HG02763 (cell line): ENCODE results near the gene RNASEH1.

Experiments
- ATAC-seq: cut with Tn5 transposase; IDR thresholded peaks from one replicate; pipeline ENCODE4 v1.9.1; 2021; ENCODE audit warnings: mild to moderate bottlenecking, moderate library complexity; ENCODE audit not compliant: unreplicated experiment

Gene RNASEH1, protein sequence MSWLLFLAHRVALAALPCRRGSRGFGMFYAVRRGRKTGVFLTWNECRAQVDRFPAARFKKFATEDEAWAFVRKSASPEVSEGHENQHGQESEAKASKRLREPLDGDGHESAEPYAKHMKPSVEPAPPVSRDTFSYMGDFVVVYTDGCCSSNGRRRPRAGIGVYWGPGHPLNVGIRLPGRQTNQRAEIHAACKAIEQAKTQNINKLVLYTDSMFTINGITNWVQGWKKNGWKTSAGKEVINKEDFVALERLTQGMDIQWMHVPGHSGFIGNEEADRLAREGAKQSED

DNA sequence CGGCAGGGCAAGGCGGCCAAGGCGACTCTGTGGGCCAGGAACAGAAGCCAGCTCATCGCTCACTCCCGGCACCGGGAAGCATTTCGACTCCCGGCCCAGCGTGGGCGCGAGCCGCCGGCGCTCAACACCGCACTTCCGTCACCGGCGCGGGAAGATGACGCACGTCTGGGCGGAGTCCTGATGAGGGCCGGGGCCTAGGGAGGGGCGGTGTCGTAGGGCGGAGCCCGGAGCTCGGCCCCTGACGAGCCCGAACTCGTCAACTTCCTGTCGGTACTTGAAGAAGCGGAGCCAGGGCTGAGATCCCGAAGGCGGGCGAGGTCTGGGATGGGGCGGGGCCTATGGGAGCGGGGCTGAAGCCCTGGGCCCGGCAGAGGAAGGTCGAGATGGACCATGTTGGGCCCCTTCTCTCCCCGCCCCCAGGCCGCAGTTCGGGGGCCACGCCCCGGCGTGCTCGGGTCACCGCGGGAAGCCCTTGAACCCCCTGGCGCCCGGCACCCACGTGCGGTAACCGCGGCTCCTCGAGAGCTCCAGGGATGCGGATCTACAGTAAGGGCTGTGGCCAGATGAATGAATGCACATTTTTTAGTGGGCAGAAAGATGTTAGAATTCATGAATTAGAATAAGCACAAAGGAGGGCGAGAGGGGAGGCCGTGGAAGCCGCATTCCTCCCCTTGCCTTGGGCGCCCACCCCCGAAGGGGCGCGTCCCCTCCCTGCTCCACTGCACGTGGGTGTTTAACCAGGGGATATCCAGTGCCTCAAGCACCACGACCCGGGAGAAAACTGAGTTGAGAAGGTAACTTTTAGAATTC, at the start of gene RNASEH1:
Gene RNASEH1, minus strand, starts transcription at position 129 of the 810 bp plus-strand sequence. Its CDS starts 73 bp downstream, at position 56.
- ATAC-seq: peak; percentile 95

GRCh38 chr2:3606370-3607201, 48.5 kb upstream of the RNASEH1 start:
- ATAC-seq: no peak

DNA sequence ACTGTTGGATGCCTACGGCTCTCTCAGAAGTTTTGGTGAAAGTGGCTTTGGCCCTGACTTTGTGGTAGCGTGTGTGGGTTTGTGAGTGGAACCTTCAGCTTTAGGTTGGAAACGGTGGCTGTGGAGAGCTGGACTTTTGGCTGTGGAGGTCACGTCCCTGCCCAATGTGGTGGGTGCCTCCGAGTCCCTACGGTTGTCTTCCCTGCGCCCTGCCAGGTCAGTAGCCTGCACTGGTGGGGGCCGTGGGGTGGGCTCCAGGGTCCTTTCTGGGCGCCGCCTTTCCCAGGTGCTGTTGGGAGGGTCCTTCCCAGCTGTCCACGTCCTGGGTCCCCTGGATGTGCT, 47.9 kb upstream of the RNASEH1 start:
- ATAC-seq: no peak

DNA sequence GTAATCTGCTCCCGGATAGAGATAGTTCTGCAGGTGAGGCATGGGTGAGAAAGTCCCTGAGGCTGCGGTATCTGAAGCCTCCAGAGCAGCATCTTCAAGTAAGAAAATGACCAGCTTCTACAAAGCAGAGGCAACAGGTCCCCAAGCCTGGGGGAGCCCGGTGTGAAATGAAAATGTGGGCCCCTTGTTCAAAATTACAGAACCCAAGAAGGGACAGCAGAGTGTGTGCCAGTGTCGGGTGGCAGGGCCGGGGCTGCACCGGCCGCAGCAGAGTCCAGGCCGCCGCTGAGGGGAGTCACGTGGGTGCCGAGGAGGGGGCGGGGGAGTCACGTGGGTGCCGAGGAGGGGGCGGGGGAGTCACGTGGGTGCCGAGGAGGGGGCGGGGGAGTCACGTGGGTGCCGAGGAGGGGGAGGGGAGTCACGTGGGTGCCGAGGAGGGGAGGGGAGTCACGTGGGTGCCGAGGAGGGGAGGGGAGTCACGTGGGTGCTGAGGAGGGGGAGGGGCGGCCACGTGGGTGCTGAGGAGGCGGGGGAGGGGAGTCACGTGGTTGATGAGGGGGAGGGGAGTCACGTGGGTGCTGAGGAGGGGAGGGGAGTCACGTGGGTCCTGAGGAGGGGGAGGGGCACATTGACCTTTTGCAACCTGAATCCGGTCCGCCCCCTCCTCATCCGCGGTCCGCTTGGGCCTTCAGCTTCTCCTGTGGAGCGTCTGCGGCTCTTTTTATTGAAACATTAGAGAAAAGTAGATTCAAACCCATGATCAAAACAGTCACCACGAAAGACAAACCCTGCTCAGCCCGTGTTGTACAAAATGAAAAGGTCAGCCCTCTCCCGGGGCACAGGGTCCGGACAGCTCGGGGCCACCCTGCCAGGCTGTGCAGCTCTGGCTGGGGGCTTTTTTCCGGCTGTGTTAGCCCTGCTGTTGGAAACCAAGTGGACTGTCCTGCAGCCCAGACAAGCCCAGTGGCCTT, 47.1 kb upstream of the RNASEH1 start:
- no peak for ATAC-seq

GRCh38 chr2:3604207-3604877, 46.2 kb upstream of the RNASEH1 start:
- ATAC-seq: no peak

DNA sequence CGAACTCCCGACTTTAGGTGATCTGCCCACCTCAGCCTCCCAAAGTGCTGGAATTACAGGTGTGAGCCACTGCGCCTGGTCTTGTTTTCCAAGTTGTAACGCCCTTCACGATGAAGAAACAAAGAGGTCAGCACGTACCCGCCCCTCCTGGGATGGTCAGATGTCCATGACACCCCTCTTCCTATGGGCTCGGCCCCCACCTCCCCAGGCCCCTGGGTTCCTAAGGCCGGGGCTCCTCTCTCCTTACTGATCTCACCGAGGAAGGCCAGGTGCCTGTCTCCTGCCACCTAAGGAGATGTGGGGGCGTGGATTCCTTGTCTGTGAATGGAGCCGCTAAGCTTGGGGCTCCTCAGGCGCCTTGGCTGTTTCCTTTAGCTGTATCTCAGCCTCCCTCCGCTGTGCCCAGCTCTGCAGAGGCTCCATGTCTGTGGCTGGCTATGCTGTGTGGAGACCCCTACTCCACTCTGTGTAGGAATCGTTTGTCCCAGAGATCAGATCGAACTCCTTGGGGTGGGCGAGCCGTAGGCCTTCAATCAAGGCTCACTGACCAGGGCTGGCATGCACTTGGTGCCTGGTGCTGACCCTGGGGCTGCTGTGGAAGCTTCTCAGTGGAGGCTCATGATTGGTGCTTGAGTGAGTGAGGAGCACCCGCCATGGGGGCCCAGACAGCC, 45.5 kb upstream of the RNASEH1 start:
- ATAC-seq: no peak

- no peak for ATAC-seq
Observed at GRCh38 chr2:3602553-3603339, 44.6 kb upstream of the RNASEH1 start.

GRCh38 chr2:3601561-3602271, 43.6 kb upstream of the RNASEH1 start:
- ATAC-seq: no peak

GRCh38 chr2:3600256-3600855, 42.2 kb upstream of the RNASEH1 start:
- ATAC-seq: no peak

DNA sequence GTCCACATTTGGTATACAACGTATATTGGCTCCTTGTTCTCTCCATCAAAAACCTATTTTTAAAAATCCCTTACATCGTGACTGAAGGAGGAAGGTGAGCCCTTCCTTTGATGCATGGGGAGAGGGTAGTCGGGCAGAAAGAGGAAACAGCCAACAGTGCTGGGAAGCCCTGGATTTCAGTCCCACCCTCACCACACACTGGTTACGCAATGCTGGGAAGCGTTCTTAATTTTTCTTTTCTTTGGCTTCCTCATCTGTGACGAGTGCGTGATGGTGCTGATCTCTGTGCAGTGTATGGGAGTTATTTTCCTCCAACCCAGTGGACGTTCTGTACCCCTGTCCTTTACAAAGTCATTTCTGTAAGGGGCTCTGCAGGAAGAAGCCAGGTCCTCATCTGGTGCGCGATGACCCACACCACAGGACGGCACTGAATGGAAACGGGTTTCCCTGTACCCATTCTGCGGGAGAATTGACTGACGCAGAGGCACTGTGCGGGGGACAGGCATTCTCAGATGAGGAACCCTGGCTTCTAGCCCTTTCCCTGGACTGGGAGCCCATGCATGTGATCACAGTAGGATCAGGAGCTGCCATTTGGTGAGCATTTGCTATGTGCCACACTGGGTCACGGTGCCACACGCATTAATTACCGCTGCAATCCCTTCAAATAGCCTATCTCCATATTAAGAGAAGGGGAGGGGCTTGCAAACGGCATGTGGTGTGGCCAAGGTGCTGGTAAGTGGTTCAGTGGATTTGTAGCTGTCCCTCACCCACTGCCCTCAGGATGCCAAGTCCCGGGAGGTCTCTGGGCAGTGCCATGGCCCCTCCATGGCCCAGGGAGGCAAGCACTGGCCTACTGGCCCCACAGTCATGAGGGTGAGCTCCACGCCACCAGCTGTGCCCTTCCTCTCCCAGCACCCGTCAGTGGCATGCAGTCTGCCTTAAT, 41.0 kb upstream of the RNASEH1 start:
- ATAC-seq: no peak

GRCh38 chr2:3598197-3598910, 40.2 kb upstream of the RNASEH1 start:
- ATAC-seq: no peak

GRCh38 chr2:3597567-3597966, 39.4 kb upstream of the RNASEH1 start:
- ATAC-seq: peak; percentile 42

DNA sequence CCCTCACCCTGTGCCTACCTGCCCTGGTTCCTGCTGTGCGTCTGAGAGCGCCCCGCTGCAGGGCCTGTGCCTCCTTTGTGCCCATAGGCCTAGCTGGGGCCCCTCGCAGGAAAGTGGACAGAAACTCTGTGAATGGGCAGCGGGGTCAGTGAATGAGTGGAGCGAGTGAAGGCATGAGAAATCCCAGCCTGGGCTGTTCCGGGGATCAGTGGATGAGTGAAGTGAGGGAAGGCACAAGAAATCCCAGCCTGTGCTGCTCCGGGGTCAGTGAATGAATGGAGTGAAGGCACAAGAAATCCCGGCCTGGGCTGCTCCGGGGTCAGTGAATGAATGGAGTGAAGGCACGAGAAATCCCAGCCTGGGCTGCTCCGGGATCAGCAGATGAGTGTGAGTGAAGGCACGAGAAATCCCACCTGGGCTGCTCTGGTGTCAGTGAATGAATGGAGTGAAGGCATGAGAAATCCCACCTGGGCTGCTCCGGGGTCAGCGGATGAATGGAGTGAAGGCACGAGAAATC, 38.8 kb upstream of the RNASEH1 start:
- ATAC-seq: no peak

DNA sequence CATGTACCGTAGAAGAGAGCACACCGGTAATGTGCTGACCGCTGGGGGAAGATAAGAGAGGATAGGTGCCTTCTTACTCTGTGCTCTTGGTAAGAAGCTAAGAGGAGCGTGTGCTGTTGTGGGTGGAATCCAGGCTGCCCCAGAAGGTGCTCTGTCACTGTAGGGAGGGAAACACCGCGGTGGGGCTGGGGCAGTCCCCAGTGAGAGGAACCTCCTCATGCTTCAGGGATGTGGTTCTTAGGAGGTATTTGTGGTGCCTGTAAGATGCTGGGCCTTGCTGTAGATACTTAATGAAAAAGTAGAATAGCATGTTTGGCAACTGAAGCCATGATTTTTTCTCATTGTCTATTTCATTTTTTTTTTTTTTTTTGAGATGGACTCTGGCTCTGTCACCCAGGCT, 37.9 kb upstream of the RNASEH1 start:
- peak; percentile 70 for ATAC-seq

- ATAC-seq: no peak
Observed at GRCh38 chr2:3595404-3595803, 37.3 kb upstream of the RNASEH1 start.
